H9 (cell line): Measurements from ENCODE around the gene SH3TC2. TPM values are rescaled to one million over a fixed set of nuclear protein-coding genes. Genes with fewer than 3 reads are reported as not detected.

Source experiments
- DNase-seq: peaks from one replicate; pipeline ENCODE4 v3.0.0-alpha.2; 2017
- H2AFZ ChIP-seq: one replicate; pipeline ENCODE4 v1.6.1; 2013; ENCODE audit warnings: mild to moderate bottlenecking, low read length, control low read depth, moderate library complexity
- H2AK5ac ChIP-seq: 2 replicates; pipeline ENCODE4 v1.6.1; 2013; ENCODE audit warnings: low read length, control low read depth, mixed read lengths; ENCODE audit not compliant: insufficient read length
- H2BK120ac ChIP-seq: one replicate; pipeline ENCODE4 v1.6.1; 2013; ENCODE audit warnings: low read depth, mild to moderate bottlenecking, low read length, control low read depth, inconsistent platforms; ENCODE audit not compliant: poor library complexity, severe bottlenecking
- H2BK12ac ChIP-seq: 2 replicates; pipeline ENCODE4 v1.6.1; 2013; ENCODE audit warnings: low read length, control low read depth, mixed read lengths, low read depth; ENCODE audit not compliant: insufficient read length
- H2BK15ac ChIP-seq: 2 replicates; pipeline ENCODE4 v1.6.1; 2013; ENCODE audit warnings: low read depth, low read length, control low read depth
- H2BK20ac ChIP-seq: one replicate; pipeline ENCODE4 v1.6.1; 2013; ENCODE audit warnings: low read depth, mild to moderate bottlenecking, low read length, control low read depth, inconsistent platforms; ENCODE audit not compliant: poor library complexity, severe bottlenecking
- H2BK5ac ChIP-seq: 2 replicates; pipeline ENCODE4 v1.6.1; 2013; ENCODE audit warnings: low read length, control low read depth, mixed read lengths; ENCODE audit not compliant: insufficient read length
- H3K14ac ChIP-seq: 2 replicates; pipeline ENCODE4 v1.6.1; 2013; ENCODE audit warnings: low read length, control low read depth; ENCODE audit not compliant: insufficient read depth
- H3K18ac ChIP-seq: 2 replicates; pipeline ENCODE4 v1.6.1; 2013; ENCODE audit warnings: low read depth, mild to moderate bottlenecking, mixed read lengths, low read length, control low read depth; ENCODE audit not compliant: insufficient read length
- H3K23ac ChIP-seq: 2 replicates; pipeline ENCODE4 v1.6.1; 2013; ENCODE audit warnings: low read length, control low read depth, mixed read lengths, low read depth; ENCODE audit not compliant: insufficient read length
- H3K23me2 ChIP-seq: 2 replicates; pipeline ENCODE4 v1.6.1; 2013; ENCODE audit warnings: low read depth, mild to moderate bottlenecking, mixed read lengths, low read length, control low read depth; ENCODE audit not compliant: insufficient read length, poor library complexity, severe bottlenecking
- H3K27ac ChIP-seq: 2 replicates; pipeline ENCODE4 v1.5.1; 2013; ENCODE audit warnings: low read length, control low read depth, mixed read lengths, low read depth; ENCODE audit not compliant: insufficient read length
- H3K27me3 ChIP-seq: 2 replicates; pipeline ENCODE4 v1.6.1; 2013; ENCODE audit warnings: low read length, control low read depth, inconsistent platforms; ENCODE audit not compliant: insufficient read depth
- H3K4ac ChIP-seq: 2 replicates; pipeline ENCODE4 v1.6.1; 2013; ENCODE audit warnings: low read depth, mild to moderate bottlenecking, control low read depth, inconsistent platforms, low read length, moderate library complexity
- H3K4me1 ChIP-seq: 2 replicates; pipeline ENCODE4 v1.6.1; 2013; ENCODE audit warnings: low read length, control low read depth, inconsistent platforms; ENCODE audit not compliant: insufficient read depth
- H3K4me2 ChIP-seq: 2 replicates; pipeline ENCODE4 v1.6.1; 2013; ENCODE audit warnings: low read length, control low read depth, mixed read lengths; ENCODE audit not compliant: insufficient read length, insufficient read depth
- H3K56ac ChIP-seq: 2 replicates; pipeline ENCODE4 v1.6.1; 2013; ENCODE audit warnings: low read depth, mild to moderate bottlenecking, mixed read lengths, low read length, control low read depth; ENCODE audit not compliant: insufficient read length
- H3K79me1 ChIP-seq: 2 replicates; pipeline ENCODE4 v1.6.1; 2013; ENCODE audit warnings: low read depth, mild to moderate bottlenecking, moderate library complexity, low read length, control low read depth, inconsistent platforms; ENCODE audit not compliant: insufficient read depth, poor library complexity, severe bottlenecking
- H3K79me2 ChIP-seq: 2 replicates; pipeline ENCODE4 v1.6.1; 2013; ENCODE audit warnings: low read length, control low read depth, inconsistent platforms; ENCODE audit not compliant: insufficient read depth
- H3K9ac ChIP-seq: 2 replicates; pipeline ENCODE4 v1.6.1; 2013; ENCODE audit warnings: low read length, control low read depth, mixed read lengths; ENCODE audit not compliant: insufficient read length; ENCODE audit errors: extremely low read depth
- H3K9me3 ChIP-seq: one replicate; pipeline ENCODE4 v1.6.1; 2013; ENCODE audit warnings: low read depth, low read length, inconsistent platforms; ENCODE audit not compliant: control insufficient read depth
- H3T11ph ChIP-seq: one replicate; pipeline ENCODE4 v1.6.1; 2013; ENCODE audit warnings: mild to moderate bottlenecking, low read length, control low read depth, inconsistent platforms
- H4K20me1 ChIP-seq: one replicate; pipeline ENCODE4 v1.6.1; 2013; ENCODE audit not compliant: control insufficient read depth, insufficient read length, insufficient read depth
- H4K5ac ChIP-seq: 2 replicates; pipeline ENCODE4 v1.6.1; 2013; ENCODE audit warnings: low read depth, mild to moderate bottlenecking, mixed read lengths, low read length, control low read depth; ENCODE audit not compliant: insufficient read length
- H4K8ac ChIP-seq: replicated peaks from 2 replicates; pipeline ENCODE4 v1.6.1; 2013; ENCODE audit warnings: low read length, control low read depth, mixed read lengths, low read depth; ENCODE audit not compliant: insufficient read length
- H4K91ac ChIP-seq: 2 replicates; pipeline ENCODE4 v1.6.1; 2013; ENCODE audit warnings: low read depth, mild to moderate bottlenecking, moderate library complexity, mixed read lengths, low read length, control low read depth; ENCODE audit not compliant: insufficient read length
- H3K27ac Mint-ChIP-seq, 3 experiments: 2 replicates in 2 of 3; 3 replicates in 1 of 3; pipeline ENCODE4 v1.8.0; 2020 to 2021; ENCODE audit warnings: mixed read lengths in 3 of 3, mild to moderate bottlenecking in 1 of 3, moderate library complexity in 1 of 3
- H3K27me3 Mint-ChIP-seq: 2 replicates; pipeline ENCODE4 v1.8.0; 2021; ENCODE audit warnings: low read depth, mild to moderate bottlenecking, moderate library complexity, mixed read lengths
- H3K36me3 Mint-ChIP-seq, 3 experiments: 2 replicates in 2 of 3; 3 replicates in 1 of 3; pipeline ENCODE4 v1.8.0; 2020 to 2021; ENCODE audit warnings: low read depth in 3 of 3, mixed read lengths in 3 of 3; ENCODE audit not compliant: insufficient read depth in 1 of 3
- H3K4me1 Mint-ChIP-seq, 2 experiments: 2 replicates each; pipeline ENCODE4 v1.8.0; 2020; ENCODE audit warnings: mixed read lengths in 2 of 2
- H3K4me3 Mint-ChIP-seq, 2 experiments: 2 replicates in 1 of 2; 3 replicates in 1 of 2; pipeline ENCODE4 v1.8.0; 2020 to 2021; ENCODE audit warnings: mild to moderate bottlenecking in 2 of 2, mixed read lengths in 2 of 2, moderate library complexity in 1 of 2
- H3K9me3 Mint-ChIP-seq, 2 experiments: 2 replicates in 1 of 2; 3 replicates in 1 of 2; pipeline ENCODE4 v1.8.0; 2020; ENCODE audit warnings: mild to moderate bottlenecking in 2 of 2, mixed read lengths in 2 of 2, moderate library complexity in 1 of 2
- CTCF ChIP-seq: fragments of 200-600 bp; sonication (generic); conservative IDR thresholded peaks from 3 replicates; pipeline ENCODE4 v1.8.0; 2021; ENCODE audit warnings: antibody characterized with exemption, mild to moderate bottlenecking
- total RNA-seq: library from RNA; stranded (reverse); gene quantifications from 2 replicates; pipeline ENCODE4 v1.2.1, GENCODE V29; 2021

SH3TC2 gene
- total RNA-seq, 1 experiment from 2014 or later: not detected

DNA sequence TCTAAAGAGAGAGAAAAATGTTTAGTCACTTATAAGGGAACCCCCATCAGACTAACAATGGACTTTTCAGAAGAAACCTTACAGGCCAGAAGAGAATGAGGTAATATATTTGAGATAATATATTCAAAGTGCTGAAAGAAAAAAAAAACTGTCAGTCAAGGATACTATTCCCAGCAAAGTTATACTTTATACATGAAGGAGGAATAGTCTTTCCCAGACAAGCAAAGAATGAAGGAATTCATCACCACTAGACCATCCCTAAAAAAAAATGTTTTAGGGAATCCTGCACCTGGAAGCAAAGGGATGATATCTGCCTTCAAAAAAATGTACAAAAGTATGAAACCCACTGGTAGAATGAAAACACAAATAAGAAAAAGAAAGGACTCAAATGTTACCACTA, 37.5 kb upstream of the SH3TC2 start:
- Mint-ChIP-seq H3K36me3 (0 out of 7 replicates have a peak, but pooled peaks cover 0 to 8% (median 2%) of the 10 kb centered on the region in 3 experiments), H3K27me3 (peaks cover 3% of the 10 kb centered on the region), H3K4me1 (no peaks in the 10 kb centered on the region), H3K4me3 (no peak overlapping the region), H3K9me3 (peaks cover 24 to 26% of the 10 kb centered on the region in 2 experiments), H3K27ac (no peak overlapping the region)
- Histone ChIP-seq H3K18ac (no peak overlapping the region), H3K27me3 (no peaks in the 10 kb centered on the region), H2BK120ac (no peak overlapping the region), H3T11ph (no peak overlapping the region), H4K8ac (no peak overlapping the region), H2BK12ac (no peak overlapping the region), H4K20me1 (no peaks in the 10 kb centered on the region), H3K23ac (no peak overlapping the region), H2BK5ac (no peak overlapping the region), H2AK5ac (no peak overlapping the region), H3K27ac (no peak overlapping the region), H3K4me1 (no peaks in the 10 kb centered on the region), H2BK20ac (no peak overlapping the region), H3K9ac (no peak overlapping the region), H4K91ac (no peak overlapping the region), H2BK15ac (no peak overlapping the region), H2AFZ (no peak overlapping the region), H3K4me2 (no peak overlapping the region), H3K79me2 (no peaks in the 10 kb centered on the region), H3K56ac (no peak overlapping the region), H3K14ac (no peak overlapping the region), H3K9me3 (no peaks in the 10 kb centered on the region), H3K23me2 (no peaks in the 10 kb centered on the region), H3K4ac (no peak overlapping the region), H3K79me1 (no peaks in the 10 kb centered on the region), H4K5ac (no peak overlapping the region)
- DNase-seq: no peak
- TF ChIP-seq CTCF: no peak
